HEK293T (cell line): ENCODE measurements around the gene ZNF710.

Experiments
- ARNT ChIP-seq: fragments of 450-650 bp; IDR thresholded peaks from 2 replicates; pipeline ENCODE4 v1.6.1; 2017; ENCODE audit warnings: mild to moderate bottlenecking
- FOXM1 ChIP-seq: fragments of 450-650 bp; IDR thresholded peaks from 2 replicates; pipeline ENCODE4 v1.6.1; 2017; ENCODE audit warnings: mild to moderate bottlenecking, borderline replicate concordance
- HDGF ChIP-seq: fragments of 450-650 bp; IDR thresholded peaks from 2 replicates; pipeline ENCODE4 v1.6.1; 2017; ENCODE audit warnings: antibody characterized with exemption, borderline replicate concordance
- L3MBTL2 ChIP-seq: fragments of 450-650 bp; conservative IDR thresholded peaks from 2 replicates; pipeline ENCODE4 v1.6.1; 2016; ENCODE audit warnings: mild to moderate bottlenecking
- NFRKB ChIP-seq: fragments of 450-650 bp; IDR thresholded peaks from 2 replicates; pipeline ENCODE4 v1.6.1; 2016; ENCODE audit warnings: mild to moderate bottlenecking, moderate library complexity
- SUZ12 ChIP-seq: fragments of 450-650 bp; IDR thresholded peaks from 2 replicates; pipeline ENCODE4 v1.6.1; 2016; ENCODE audit warnings: mild to moderate bottlenecking
- TARDBP ChIP-seq: fragments of 450-650 bp; IDR thresholded peaks from 2 replicates; pipeline ENCODE4 v1.6.1; 2016

DNA sequence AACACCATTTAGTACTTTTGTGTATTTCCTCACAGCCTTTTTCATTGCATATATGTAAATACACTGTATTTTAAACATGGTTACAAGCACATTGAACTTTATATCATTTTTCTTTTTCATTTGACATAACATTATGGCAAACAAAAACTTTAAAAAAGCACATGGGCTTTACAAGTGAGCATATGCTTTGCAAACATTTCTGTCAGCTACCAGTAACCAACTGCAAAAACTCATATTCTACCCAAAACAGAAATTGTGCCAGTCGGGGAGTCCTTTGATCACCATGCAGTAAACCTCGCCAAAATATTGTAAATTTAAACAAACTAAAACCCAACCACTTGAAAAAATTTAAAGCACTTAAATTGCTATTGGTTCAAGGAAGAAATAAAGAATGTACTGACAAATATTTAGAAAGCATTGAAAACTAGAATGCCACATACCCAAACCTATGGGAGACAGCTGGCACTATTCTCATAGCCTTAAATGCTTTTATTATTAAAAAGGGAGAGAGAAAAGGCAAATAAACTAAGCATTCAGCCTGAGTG, 24.4 kb downstream of the ZNF710 start:
- no peak for TF ChIP-seq SUZ12
- no peak for TF ChIP-seq HDGF
- no peak for TF ChIP-seq NFRKB
- no peak for TF ChIP-seq ARNT
- no peak for TF ChIP-seq FOXM1
- no peak for TF ChIP-seq L3MBTL2
- no peak for TF ChIP-seq TARDBP
